T-helper 9 cell (primary cell): ENCODE results near the gene CDK5RAP1.
"Not testable (repeated sequence)": the region's sequence is repeated elsewhere in the genome, so short reads cannot be mapped to it uniquely, and the experiment has no call there.

ENCODE experiments used
- DNase-seq: peaks from one replicate; pipeline ENCODE4 v3.0.0-alpha.2; 2020
- total RNA-seq, 2 donors: gene quantifications; one replicate each; lab custom pipeline; 2026; lab: John Stamatoyannopoulos, UW

The CDK5RAP1 gene
- 78.6 to 87.4 reads per million in 2 donors for total RNA-seq

DNA sequence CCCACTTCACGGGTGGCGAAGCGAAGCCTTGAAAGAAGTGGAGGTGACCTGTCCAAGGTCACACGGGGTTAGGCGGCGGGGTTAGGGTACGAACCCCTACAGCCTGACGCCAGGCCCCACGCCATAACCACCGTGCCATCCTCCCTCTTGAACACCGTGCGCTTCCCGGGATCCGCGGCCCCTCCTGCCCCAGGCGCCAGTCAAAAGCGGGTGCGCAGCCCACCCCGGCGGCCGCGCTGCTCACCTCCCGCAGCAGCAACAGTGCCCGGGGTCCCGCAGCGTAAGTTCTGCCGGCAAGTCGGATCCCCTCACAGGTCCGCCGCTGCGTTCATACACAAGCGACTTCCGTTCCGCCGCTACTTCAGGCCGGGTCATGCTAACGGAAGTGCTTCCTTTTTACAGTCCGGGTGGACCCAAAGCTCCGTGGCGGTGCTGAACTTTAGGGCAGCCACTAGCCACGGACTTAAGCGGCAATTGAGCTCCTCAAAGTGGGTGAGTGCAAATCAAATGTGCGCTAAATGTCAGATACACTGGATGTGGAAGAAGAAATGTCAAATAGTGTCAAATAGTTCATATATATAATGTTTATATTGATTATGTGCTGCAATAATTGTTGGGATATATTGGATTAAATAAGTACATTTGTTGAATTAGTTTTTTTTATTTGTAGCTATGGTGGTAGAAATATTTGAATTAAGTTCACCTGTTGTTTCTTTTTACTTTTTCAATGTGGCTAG, at the start of gene CDK5RAP1:
Gene CDK5RAP1 (minus strand): TSS at position 336 of the 737 bp plus-strand sequence. CDS start 4,455 bp downstream, outside the sequence.
- peak; percentile 70 for DNase-seq

- no peak for DNase-seq
These were observed 49.5 kb upstream of the CDK5RAP1 start for GRCh38 chr20:33450867-33451266.

DNA sequence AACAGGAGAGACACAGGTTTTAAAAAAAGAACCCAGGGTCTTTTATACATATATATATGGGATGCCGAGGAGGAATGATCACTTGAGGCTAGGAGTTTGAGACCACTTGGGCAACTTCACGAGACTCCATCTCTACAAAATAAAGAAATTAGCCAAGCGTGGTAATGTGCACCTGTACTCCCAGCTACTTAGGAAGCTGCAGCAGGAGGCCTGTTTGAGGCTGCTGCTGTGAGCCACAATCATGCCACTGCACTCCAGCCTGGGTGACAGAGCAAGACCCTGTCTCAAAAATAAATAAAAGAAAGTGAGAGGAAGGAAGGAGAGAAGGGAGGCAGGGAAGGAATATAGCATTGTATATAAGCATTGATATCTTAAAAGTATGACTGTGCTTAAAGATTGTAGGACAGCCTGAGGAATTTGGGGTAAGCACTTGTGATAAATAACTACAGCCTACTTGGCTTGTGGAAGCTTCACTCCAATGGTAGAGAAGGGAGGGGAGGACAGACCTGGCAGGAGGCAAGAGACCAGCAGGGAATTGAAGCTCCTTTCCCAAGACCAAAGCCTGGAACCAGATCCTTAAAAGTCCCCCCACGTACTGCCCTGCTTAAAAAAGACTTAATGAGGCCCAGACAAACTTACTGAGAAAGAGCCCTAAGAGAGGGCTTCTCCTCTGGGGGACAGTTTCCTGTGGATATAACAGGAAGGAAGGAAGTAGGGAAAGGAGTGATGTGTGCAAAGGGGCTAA, 44.7 kb upstream of the CDK5RAP1 start:
- no peak for DNase-seq

DNA sequence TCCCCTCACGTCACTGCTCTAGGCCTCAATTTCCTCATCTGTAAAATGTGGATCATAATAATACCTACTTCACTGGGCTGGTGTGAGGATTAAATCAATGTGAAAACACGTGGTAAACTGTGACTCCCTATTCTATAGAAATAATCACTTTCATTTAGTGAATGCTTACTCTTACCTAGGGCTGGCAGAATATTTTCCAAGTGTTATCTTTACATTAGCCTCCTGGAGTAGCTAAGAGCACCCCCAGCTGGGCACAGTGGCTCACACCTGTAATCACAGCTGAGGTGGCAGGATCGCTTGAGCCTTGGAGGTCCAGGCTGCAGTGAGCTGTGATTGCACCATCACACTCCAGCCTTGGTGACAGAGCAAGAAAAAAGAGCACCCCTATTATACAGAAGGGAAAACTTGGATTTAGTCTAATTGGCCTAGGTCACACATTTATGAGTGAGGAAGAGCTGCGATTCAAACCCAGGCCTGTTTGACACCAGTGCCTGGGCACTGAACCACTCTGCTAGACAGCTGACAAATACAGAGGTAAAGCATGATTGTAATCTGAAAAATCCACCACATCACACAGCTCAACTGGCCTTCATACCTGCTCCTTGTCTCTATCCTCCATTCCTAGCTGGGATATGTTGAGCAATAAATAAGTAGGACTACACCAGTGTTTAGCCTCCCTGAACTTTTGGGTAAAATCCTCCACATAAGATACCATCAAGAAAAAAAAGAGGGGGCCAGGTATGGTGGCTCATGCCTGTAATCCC, 43.7 kb upstream of the CDK5RAP1 start:
- DNase-seq, result peak; percentile 10

GRCh38 chr20:33443512-33444239, 42.4 kb upstream of the CDK5RAP1 start, which contains the start of gene SNTA1:
Gene SNTA1, minus strand, starts transcription at chr20:33443763. Its CDS starts 143 bp downstream, at chr20:33443620.
- peak; percentile 87 for DNase-seq

GRCh38 chr20:33443006-33443511, 41.7 kb upstream of the CDK5RAP1 start:
- DNase-seq, result peak; percentile 17

DNA sequence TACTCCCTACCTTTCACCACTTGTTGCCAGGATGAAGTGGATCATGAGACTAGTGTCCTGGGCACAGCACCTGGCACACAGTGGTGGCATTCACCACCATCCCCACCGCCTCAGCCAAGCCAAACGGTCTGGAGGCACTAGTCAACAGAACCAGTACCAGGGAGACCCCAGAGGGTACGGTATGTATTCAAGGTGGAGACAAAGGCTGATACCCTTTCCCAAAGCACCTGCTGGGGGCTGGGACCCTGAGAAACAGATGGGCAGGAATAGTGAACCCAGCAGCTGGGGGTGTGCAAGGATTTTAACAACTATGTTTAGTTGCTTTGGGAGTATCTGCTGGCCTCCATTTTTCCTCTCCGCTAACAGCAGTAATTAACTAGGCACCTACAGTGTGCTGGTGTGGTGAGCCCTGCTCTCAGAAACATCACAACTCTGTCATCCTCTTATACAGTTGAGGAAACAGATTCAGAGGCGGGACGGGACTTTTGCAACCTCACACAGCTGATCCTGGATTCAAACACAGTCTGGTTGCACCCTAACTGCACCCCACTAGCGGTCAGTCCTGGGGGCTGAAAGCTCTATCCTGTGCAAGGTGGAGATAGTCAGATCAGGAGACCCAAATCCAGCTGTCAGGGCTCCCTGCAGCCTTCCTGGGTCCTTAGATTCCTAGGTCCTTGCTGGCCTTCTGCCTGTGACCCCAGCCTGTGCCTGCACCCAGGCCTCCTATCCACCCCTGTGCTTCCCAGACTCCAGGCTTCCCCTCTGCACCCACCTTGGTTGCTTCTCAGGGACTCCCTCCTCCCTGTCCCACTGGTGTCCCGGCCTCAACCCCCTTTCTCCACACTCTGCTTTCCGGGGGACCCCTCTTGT, 41.1 kb upstream of the CDK5RAP1 start:
- no peak for DNase-seq

- DNase-seq, result no peak
These were observed 40.0 kb upstream of the CDK5RAP1 start for GRCh38 chr20:33441142-33441955.

- not testable (repeated sequence) for DNase-seq
These were observed 39.2 kb upstream of the CDK5RAP1 start for GRCh38 chr20:33440562-33440961.

- DNase-seq, result no peak
These were observed 37.2 kb upstream of the CDK5RAP1 start for GRCh38 chr20:33438481-33438880.

GRCh38 chr20:33437141-33437911, 36.0 kb upstream of the CDK5RAP1 start:
- DNase-seq, result no peak

DNA sequence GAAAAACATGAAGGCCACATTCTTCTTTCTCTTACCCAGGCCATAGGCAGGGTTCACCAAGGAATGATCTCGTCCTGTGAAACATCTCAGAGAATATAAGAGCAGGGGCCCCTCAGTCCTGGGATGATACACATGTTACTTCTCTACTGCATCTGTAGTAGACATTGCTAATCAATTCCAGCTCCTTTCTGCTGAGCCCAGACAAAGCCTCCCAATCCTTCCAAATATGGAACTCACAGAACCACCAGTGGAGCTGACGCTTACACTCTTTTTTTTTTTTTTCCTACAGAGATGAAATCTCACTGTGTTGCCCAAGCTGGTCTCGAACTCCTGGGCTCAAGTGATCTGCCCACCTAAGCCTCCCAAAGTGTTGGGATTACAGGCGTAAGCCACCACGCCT, 33.1 kb upstream of the CDK5RAP1 start:
- no peak for DNase-seq

DNA sequence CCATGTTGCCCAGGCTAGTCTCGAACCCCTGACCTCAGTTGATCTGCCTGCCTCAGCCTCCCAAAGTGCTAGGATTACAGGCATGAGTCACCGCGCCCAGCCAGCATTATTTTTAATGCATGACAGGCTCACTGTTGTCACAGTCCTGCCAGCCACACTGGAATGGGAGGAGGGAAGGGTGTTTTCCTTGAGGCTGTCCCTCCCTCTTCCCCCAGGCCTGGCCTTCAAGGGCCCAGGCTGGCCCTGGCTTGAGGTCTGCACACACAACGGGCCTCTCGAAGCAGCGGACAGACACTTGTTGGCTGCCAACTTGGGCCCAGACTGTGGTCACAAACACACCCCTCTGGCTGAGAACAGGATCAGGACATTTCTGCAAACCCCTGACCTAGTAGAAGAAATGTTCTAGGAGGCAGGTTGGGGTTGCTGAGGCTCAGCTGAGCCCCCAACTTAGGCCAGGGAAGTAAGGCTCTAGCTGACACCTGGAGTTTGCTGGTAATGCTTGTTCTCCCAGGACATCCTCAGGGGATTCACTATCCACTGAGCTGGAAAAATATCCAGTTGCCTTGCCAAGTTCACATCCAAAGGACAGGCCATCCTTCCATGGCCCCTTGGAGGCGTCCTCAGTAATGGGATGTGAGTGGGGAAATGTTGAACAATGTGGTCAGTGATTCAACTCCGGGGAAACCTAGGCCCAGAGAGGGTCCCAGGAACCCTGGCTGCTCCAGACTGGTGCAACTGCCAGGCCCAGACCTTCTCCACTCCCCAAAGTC, 32.3 kb upstream of the CDK5RAP1 start:
- DNase-seq, result no peak

- DNase-seq, result no peak
These were observed 30.6 kb upstream of the CDK5RAP1 start for GRCh38 chr20:33431797-33432381.

DNA sequence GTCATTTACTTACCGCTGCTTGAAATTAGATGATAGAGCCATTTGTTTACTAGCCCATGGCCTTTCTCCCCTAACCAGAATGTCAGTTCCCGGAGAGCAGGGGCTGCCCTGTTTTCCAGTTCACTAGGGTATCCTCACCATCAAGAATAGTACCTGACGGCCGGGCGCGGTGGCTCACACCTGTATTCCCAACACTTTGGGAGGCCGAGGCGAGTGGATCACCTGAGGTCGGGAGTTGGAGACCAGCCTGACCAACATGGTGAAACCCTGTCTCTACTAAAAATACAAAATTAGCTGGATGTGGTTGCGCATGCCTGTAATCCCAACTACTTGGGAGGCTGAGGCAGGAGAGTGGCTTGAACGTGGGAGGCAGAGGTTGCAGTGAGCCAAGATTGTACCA, 22.6 kb upstream of the CDK5RAP1 start:
- not testable (repeated sequence) for DNase-seq

DNA sequence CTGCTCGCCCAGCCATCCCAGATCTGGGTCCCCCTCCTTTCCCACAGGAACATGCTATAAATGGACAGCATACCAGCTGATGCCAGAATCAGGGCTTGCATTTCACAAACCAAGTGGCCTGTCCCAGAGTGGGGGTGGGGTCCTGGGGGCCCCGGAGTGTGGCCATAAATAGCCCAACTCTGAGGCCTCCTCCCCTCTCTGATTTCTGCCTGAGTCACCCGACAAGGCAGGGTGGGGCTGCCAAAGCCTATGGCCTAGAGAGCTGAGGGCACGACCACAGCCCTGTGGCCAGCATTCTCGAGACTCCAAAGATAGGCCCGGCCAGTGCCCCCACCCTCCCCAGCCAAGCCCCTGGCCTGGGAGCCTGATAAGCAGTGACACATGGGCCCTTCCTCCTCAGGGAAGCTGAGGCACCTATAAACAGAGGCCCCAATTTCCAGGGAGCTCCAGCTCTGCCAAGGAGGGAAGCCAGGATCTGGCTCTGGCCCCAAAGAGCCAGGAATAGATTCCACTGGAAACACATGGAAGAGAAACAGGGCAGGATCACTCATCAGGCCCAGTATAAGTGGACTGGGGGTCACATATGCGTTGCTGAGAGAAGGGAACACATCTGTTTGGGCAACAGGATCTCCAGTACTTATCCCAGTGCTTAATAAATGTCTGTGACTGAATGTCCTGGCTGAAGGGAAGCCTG, 22.0 kb upstream of the CDK5RAP1 start:
- DNase-seq, result no peak

DNA sequence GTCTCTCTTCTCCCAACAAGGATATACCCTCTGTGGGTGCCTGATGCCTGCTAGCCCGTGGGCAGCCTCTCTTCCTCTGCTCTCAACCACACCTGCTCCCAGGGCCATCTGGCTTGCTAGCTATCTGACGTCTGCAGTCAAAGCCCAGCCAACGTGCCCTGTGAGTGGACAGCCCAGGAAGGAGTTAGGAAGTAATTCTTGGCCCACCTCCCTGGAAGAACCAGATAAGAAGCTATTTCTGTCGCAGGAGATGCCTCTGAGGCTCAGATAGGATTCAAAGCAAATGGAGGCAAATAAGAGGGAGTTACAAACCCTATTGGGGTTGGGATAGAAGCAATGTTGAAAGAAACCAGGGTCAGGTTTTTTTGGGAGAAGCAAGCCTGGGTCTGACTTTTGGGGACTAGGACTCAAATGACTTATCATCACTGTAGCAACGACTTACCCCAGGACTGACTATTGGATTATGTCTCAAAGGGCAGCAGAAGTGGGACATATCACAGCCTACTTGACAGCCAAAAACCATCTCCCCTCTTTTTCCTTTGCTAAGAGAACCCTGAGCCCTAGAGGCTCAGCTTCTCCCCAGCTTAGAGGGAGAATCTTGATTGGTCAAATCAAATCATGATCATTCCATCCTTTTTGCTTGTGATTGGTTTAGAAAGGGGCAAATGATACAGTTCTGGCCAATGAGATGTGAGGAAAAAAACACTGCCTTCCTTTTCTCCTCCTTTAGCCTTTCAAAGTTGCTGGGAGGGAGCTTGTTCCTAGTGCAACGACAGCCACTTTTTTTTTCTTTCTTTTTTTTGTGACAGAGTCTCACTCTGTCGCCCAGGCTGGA, 18.0 kb upstream of the CDK5RAP1 start:
- no peak for DNase-seq
